Prostate gland (tissue), 2 donors: ENCODE measurements around the gene PCSK4. TPM values are rescaled to one million over a fixed set of nuclear protein-coding genes. Genes with fewer than 3 reads are reported as not detected.
A peak's percentile ranks its signal among the peaks of the same experiment; 100 is the strongest.

ENCODE experiments used
- DNase-seq: peaks from one replicate; pipeline ENCODE4 v3.0.0-alpha.2; 2019; ENCODE audit warnings: low spot score
- H3K27ac ChIP-seq, 2 donors: fragments of 200-600 bp; sonication (generic); 2 replicates each; pipeline ENCODE4 v1.5.1; 2017 to 2019
- H3K27me3 ChIP-seq: fragments of 200-600 bp; sonication (generic); replicated peaks from 2 replicates; pipeline ENCODE4 v1.5.1; 2019; ENCODE audit not compliant: insufficient read depth
- H3K36me3 ChIP-seq, 2 donors: fragments of 200-600 bp; sonication (generic); 1 replicate in 1 of 2; 2 replicates in 1 of 2; pipeline versions ENCODE4 v1.5.1 to v1.8.1; 2017 to 2019
- H3K4me1 ChIP-seq: fragments of 200-600 bp; sonication (generic); replicated peaks from 2 replicates; pipeline ENCODE4 v1.5.1; 2019
- H3K4me3 ChIP-seq, 2 donors: fragments of 200-600 bp; sonication (generic); 2 replicates each; pipeline ENCODE4 v1.5.1; 2017 to 2019
- H3K9me3 ChIP-seq: fragments of 200-600 bp; sonication (generic); 2 replicates; pipeline ENCODE4 v1.5.1; 2017
- POLR2A ChIP-seq: fragments of 450-650 bp; IDR thresholded peaks from one replicate; pipeline ENCODE4 v1.6.1; 2016; ENCODE audit warnings: antibody characterized with exemption, mild to moderate bottlenecking
- POLR2AphosphoS5 ChIP-seq: sonication (generic); formaldehyde crosslinking; IDR thresholded peaks from one replicate; pipeline ENCODE4 v1.6.1; 2017; ENCODE audit warnings: antibody characterized with exemption
- WGBS: methylation state at CpG from one replicate; pipeline ENCODE4 v1.1.5; 2018; 5-methylcytosine and 5-hydroxymethylcytosine counted together
- intact Hi-C: fragments of 100-400 bp; cut with DNase I; formaldehyde crosslinking; loops from one replicate; pipeline ENCODE4 v1.14.2; 2022
- total RNA-seq, 2 donors: library from RNA; depleted of rRNA; stranded (reverse); fragments of >200 nt; gene quantifications; one replicate each; pipeline ENCODE4 v1.1.0, GENCODE V29; 2016
- TF ChIP-seq, protein P1 (sequence below), 4 experiments: fragments of 200-600 bp in 2 of 4; fragments of 450-650 bp in 2 of 4; sonication (generic) in 2 of 4; IDR thresholded peaks; 1 replicate in 3 of 4; 2 replicates in 1 of 4; pipeline ENCODE4 v1.5.1; 2016 to 2019; ENCODE audit warnings: antibody characterized with exemption in 4 of 4, mild to moderate bottlenecking in 2 of 4, moderate library complexity in 2 of 4

The PCSK4 gene
- total RNA-seq, 2 donors from 2014 or later, result 8.1 to 22.9 TPM

DNA sequence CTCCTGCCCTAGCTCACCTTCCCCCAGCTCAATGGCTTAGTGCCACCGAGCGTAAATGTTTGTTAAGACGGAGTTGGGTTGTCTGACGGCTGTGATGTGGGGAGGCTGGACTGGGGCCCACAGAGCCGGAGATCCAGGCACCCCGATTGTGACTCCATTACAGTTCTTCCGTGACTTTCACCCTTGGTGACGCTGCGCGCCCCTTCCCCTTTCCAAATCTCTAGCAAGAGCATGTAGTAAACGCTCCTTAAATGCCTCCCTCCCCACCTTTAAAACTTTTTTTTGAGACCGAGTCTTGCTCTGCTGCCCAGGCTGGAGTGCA lies 1.7 kb upstream of the PCSK4 start:
- H3K27me3 ChIP-seq, result no peaks in the 10 kb centered on the region
- H3K36me3 ChIP-seq, result no peaks in the 10 kb centered on the region
- intact Hi-C loops, result no loop called here
- peak overlapping the region in 1 of 2 donors; percentile 41 for H3K27ac ChIP-seq
- 53% methylated on average over 12 of the region's 12 CpGs for WGBS
- no peaks in the 10 kb centered on the region for H3K4me1 ChIP-seq
- no peak for DNase-seq
- TF ChIP-seq POLR2AphosphoS5 (no peak), POLR2A (no peak)
- TF ChIP-seq, protein P1, sequence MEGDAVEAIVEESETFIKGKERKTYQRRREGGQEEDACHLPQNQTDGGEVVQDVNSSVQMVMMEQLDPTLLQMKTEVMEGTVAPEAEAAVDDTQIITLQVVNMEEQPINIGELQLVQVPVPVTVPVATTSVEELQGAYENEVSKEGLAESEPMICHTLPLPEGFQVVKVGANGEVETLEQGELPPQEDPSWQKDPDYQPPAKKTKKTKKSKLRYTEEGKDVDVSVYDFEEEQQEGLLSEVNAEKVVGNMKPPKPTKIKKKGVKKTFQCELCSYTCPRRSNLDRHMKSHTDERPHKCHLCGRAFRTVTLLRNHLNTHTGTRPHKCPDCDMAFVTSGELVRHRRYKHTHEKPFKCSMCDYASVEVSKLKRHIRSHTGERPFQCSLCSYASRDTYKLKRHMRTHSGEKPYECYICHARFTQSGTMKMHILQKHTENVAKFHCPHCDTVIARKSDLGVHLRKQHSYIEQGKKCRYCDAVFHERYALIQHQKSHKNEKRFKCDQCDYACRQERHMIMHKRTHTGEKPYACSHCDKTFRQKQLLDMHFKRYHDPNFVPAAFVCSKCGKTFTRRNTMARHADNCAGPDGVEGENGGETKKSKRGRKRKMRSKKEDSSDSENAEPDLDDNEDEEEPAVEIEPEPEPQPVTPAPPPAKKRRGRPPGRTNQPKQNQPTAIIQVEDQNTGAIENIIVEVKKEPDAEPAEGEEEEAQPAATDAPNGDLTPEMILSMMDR (IDR thresholded peaks at IDR 0.05), result no peak
- H3K9me3 ChIP-seq, result no peaks in the 10 kb centered on the region
- H3K4me3 ChIP-seq, result peak overlapping the region; percentile 46 to 51

- no peaks in the 10 kb centered on the region for H3K36me3 ChIP-seq
- TF ChIP-seq POLR2AphosphoS5 (no peak), POLR2A (peak; percentile 40)
- TF ChIP-seq, protein P1 (IDR thresholded peaks at IDR 0.05), result no peak
These were observed 1.1 kb upstream of the PCSK4 start, which contains the start of gene REEP6 for GRCh38 chr19:1491114-1491848. Gene REEP6, plus strand, starts transcription at chr19:1491181. Its CDS starts 89 bp downstream, at chr19:1491270.

GRCh38 chr19:1489463-1490310 lies 463 bp downstream of the PCSK4 start:
- Histone ChIP-seq H3K4me3 (peak overlapping the region; percentile 36 to 38), H3K9me3 (no peaks in the 10 kb centered on the region), H3K36me3 (no peaks in the 10 kb centered on the region), H3K27ac (peak overlapping the region; percentile 70 to 81), H3K4me1 (no peaks in the 10 kb centered on the region), H3K27me3 (no peaks in the 10 kb centered on the region)
- no peak for DNase-seq
- intact Hi-C loops, result no loop called here
- WGBS, result 24% methylated on average over 34 of the region's 37 CpGs
- TF ChIP-seq, protein P1 (IDR thresholded peaks at IDR 0.05), result no peak
- no peak for TF ChIP-seq POLR2AphosphoS5
- no peak for TF ChIP-seq POLR2A

More at GRCh38 chr19:1491114-1491848, 1.1 kb upstream of the PCSK4 start, which contains the start of gene REEP6:
- WGBS, result 11% methylated on average over 27 of the region's 73 CpGs
- Histone ChIP-seq H3K27ac (peak within 1 kb of the TSS; percentile 70 to 81), H3K27me3 (no peaks in the 10 kb centered on the region), H3K9me3 (no peaks in the 10 kb centered on the region), H3K4me3 (peak within 1 kb of the TSS; percentile 46 to 51), H3K4me1 (no peaks in the 10 kb centered on the region)
- intact Hi-C loops, result no loop called here
- DNase-seq, result no peak

- 92% methylated on average over 11 of the region's 11 CpGs for WGBS
- Histone ChIP-seq H3K27me3 (no peaks in the 10 kb centered on the region), H3K4me1 (no peaks in the 10 kb centered on the region), H3K9me3 (no peaks in the 10 kb centered on the region), H3K27ac (no peak overlapping the region), H3K4me3 (no peak overlapping the region), H3K36me3 (no peaks in the 10 kb centered on the region)
- no peak for DNase-seq
- intact Hi-C loops, result no loop called here
- TF ChIP-seq POLR2A (no peak), POLR2AphosphoS5 (no peak)
- TF ChIP-seq, protein P1 (IDR thresholded peaks at IDR 0.05), result no peak
These were observed 1.9 kb downstream of the PCSK4 start for GRCh38 chr19:1488282-1488601.
